Loucy (cell line): ENCODE measurements around the gene RAI1.
A peak's percentile ranks its signal among the peaks of the same experiment; 100 is the strongest.

Source experiments
- H2AFZ ChIP-seq: fragments of 200-600 bp; sonication (generic); 2 replicates; pipeline ENCODE4 v1.6.0; 2016; ENCODE audit warnings: antibody characterized with exemption, mild to moderate bottlenecking, low read length, moderate library complexity
- H3F3A ChIP-seq: fragments of 200-600 bp; 2 replicates; pipeline ENCODE4 v1.6.0; 2016; ENCODE audit warnings: antibody characterized with exemption, low read depth, mild to moderate bottlenecking
- H3K27me3 ChIP-seq: fragments of 200-600 bp; sonication (generic); 2 replicates; pipeline ENCODE4 v1.6.1; 2014; ENCODE audit warnings: low read length, mild to moderate bottlenecking; ENCODE audit not compliant: insufficient read depth, poor library complexity, severe bottlenecking
- H3K36me3 ChIP-seq: fragments of 200-600 bp; sonication (generic); 2 replicates; pipeline ENCODE4 v1.6.1; 2016; ENCODE audit warnings: low read length; ENCODE audit not compliant: insufficient read depth
- H3K4me1 ChIP-seq: fragments of 200-600 bp; sonication (generic); 2 replicates; pipeline ENCODE4 v1.5.1; 2014; ENCODE audit warnings: low read length, mild to moderate bottlenecking; ENCODE audit not compliant: insufficient read depth, poor library complexity, severe bottlenecking
- H3K4me2 ChIP-seq: fragments of 200-600 bp; sonication (generic); 2 replicates; pipeline ENCODE4 v1.6.0; 2014; ENCODE audit warnings: antibody characterized with exemption, low read length, low read depth, mild to moderate bottlenecking; ENCODE audit not compliant: poor library complexity, severe bottlenecking
- H3K4me3 ChIP-seq: fragments of 200-600 bp; sonication (generic); 2 replicates; pipeline ENCODE4 v1.5.1; 2014; ENCODE audit warnings: low read length, mild to moderate bottlenecking, mixed read lengths; ENCODE audit not compliant: poor library complexity, severe bottlenecking
- H3K79me2 ChIP-seq: fragments of 200-600 bp; sonication (generic); 2 replicates; pipeline ENCODE4 v1.6.1; 2014; ENCODE audit warnings: low read length; ENCODE audit not compliant: insufficient read depth
- H3K9ac ChIP-seq: fragments of 200-600 bp; sonication (generic); 2 replicates; pipeline ENCODE4 v1.6.0; 2014; ENCODE audit warnings: mild to moderate bottlenecking, low read depth, low read length, moderate library complexity; ENCODE audit not compliant: poor library complexity, severe bottlenecking
- H3K9me2 ChIP-seq: fragments of 200-600 bp; sonication (generic); replicated peaks from 2 replicates; pipeline ENCODE4 v1.6.1; 2016; ENCODE audit warnings: low read depth, low read length, mixed read lengths
- H3K9me3 ChIP-seq: fragments of 200-600 bp; sonication (generic); 2 replicates; pipeline ENCODE4 v1.6.1; 2014; ENCODE audit warnings: mild to moderate bottlenecking, antibody characterized with exemption, low read length, low read depth; ENCODE audit not compliant: insufficient read depth
- H4K20me1 ChIP-seq: fragments of 200-600 bp; sonication (generic); 2 replicates; pipeline ENCODE4 v1.6.0; 2014; ENCODE audit warnings: antibody characterized with exemption, low read length, mild to moderate bottlenecking; ENCODE audit not compliant: insufficient read depth, poor library complexity, severe bottlenecking
- CTCF ChIP-seq: fragments of 200-600 bp; sonication (generic); conservative IDR thresholded peaks from 2 replicates; pipeline ENCODE4 v1.5.1; 2014; ENCODE audit warnings: mild to moderate bottlenecking, antibody characterized with exemption, low read length
- EZH2phosphoT487 ChIP-seq: fragments of 200-600 bp; IDR thresholded peaks from 2 replicates; pipeline ENCODE4 v1.6.1; 2018; ENCODE audit warnings: antibody characterized with exemption, mild to moderate bottlenecking, moderate library complexity, borderline replicate concordance

RAI1 gene

GRCh38 chr17:17786998-17787397, 105.7 kb downstream of the RAI1 start:
- peaks cover 49% of the 10 kb centered on the region for H3K4me1 ChIP-seq
- no peak overlapping the region for H3K9ac ChIP-seq
- H3F3A ChIP-seq, result no peaks in the 10 kb centered on the region

GRCh38 chr17:17787568-17787967, 106.3 kb downstream of the RAI1 start:
- H4K20me1 ChIP-seq, result peaks cover 79% of the 10 kb centered on the region
- H3K9ac ChIP-seq, result no peak overlapping the region
- H3K36me3 ChIP-seq, result peaks cover 4% of the 10 kb centered on the region; the same call in 1 of the 2 replicates
- H3F3A ChIP-seq, result no peaks in the 10 kb centered on the region
- no peak for TF ChIP-seq EZH2phosphoT487
- H2AFZ ChIP-seq, result no peak overlapping the region
- peaks cover 87% of the 10 kb centered on the region for H3K79me2 ChIP-seq
- no peak overlapping the region for H3K4me3 ChIP-seq
- H3K9me3 ChIP-seq, result no peaks in the 10 kb centered on the region
- no peaks in the 10 kb centered on the region for H3K27me3 ChIP-seq
- no peaks in the 10 kb centered on the region for H3K9me2 ChIP-seq
- H3K4me2 ChIP-seq, result no peak overlapping the region
- peaks cover 52% of the 10 kb centered on the region for H3K4me1 ChIP-seq

More at GRCh38 chr17:17786998-17787397, 105.7 kb downstream of the RAI1 start:
- H3K4me2 ChIP-seq, result no peak overlapping the region
- peaks cover 4% of the 10 kb centered on the region; the same call in 1 of the 2 replicates for H3K36me3 ChIP-seq
- no peaks in the 10 kb centered on the region for H3K27me3 ChIP-seq
- no peak overlapping the region for H3K4me3 ChIP-seq
- peaks cover 74% of the 10 kb centered on the region for H4K20me1 ChIP-seq
- peaks cover 86% of the 10 kb centered on the region for H3K79me2 ChIP-seq
- no peak overlapping the region for H2AFZ ChIP-seq
- no peaks in the 10 kb centered on the region for H3K9me3 ChIP-seq
- no peaks in the 10 kb centered on the region for H3K9me2 ChIP-seq
- no peak for TF ChIP-seq EZH2phosphoT487
- no peak for TF ChIP-seq CTCF

- H3K36me3 ChIP-seq, result peaks cover 13% of the 10 kb centered on the region; the same call in 1 of the 2 replicates
- TF ChIP-seq EZH2phosphoT487 (no peak), CTCF (no peak)
- no peak overlapping the region for H3K4me2 ChIP-seq
- H2AFZ ChIP-seq, result no peak overlapping the region
- H4K20me1 ChIP-seq, result peaks cover 84% of the 10 kb centered on the region
- no peaks in the 10 kb centered on the region for H3F3A ChIP-seq
- H3K79me2 ChIP-seq, result peaks cover 91% of the 10 kb centered on the region
- peaks cover 46% of the 10 kb centered on the region for H3K4me1 ChIP-seq
- H3K27me3 ChIP-seq, result no peaks in the 10 kb centered on the region
- no peak overlapping the region for H3K9ac ChIP-seq
- no peak overlapping the region for H3K4me3 ChIP-seq
- no peaks in the 10 kb centered on the region for H3K9me3 ChIP-seq
- no peaks in the 10 kb centered on the region for H3K9me2 ChIP-seq
Observed at GRCh38 chr17:17788967-17789366, 107.7 kb downstream of the RAI1 start.

GRCh38 chr17:17789410-17789809, 108.2 kb downstream of the RAI1 start:
- H3F3A ChIP-seq, result no peaks in the 10 kb centered on the region
- H3K9ac ChIP-seq, result peak overlapping the region; percentile 34
- H4K20me1 ChIP-seq, result peaks cover 84% of the 10 kb centered on the region
- H3K27me3 ChIP-seq, result no peaks in the 10 kb centered on the region
- H3K79me2 ChIP-seq, result peaks cover 87% of the 10 kb centered on the region
- no peak overlapping the region for H2AFZ ChIP-seq
- H3K9me2 ChIP-seq, result no peaks in the 10 kb centered on the region
- H3K4me3 ChIP-seq, result no peak overlapping the region
- H3K4me1 ChIP-seq, result peaks cover 42% of the 10 kb centered on the region
- peaks cover 18% of the 10 kb centered on the region; the same call in 1 of the 2 replicates for H3K36me3 ChIP-seq
- H3K9me3 ChIP-seq, result no peaks in the 10 kb centered on the region
- no peak for TF ChIP-seq EZH2phosphoT487
- TF ChIP-seq CTCF, result no peak
- no peak overlapping the region for H3K4me2 ChIP-seq
